Endothelial cell of umbilical vein (primary cell): ENCODE results near the gene AXIN2. TPM values are rescaled to one million over a fixed set of nuclear protein-coding genes. Genes with fewer than 3 reads are reported as not detected.
A peak's percentile ranks its signal among the peaks of the same experiment; 100 is the strongest.

Experiments used
- BruUV-seq: library from RNA; stranded (reverse); fragments of 400-500 nt; replicated peaks from 2 replicates; lab custom pipeline; 2021; lab: Mats Ljungman, UMichigan
- CTCF ChIA-PET: fragments of 300-600, 350-600 bp; sonication (Branson Sonifier 250); formaldehyde crosslinking; loops from one replicate; lab custom pipeline; 2021; ENCODE audit warnings: antibody characterized with exemption, inconsistent platforms; lab: Charles Lee
- POLR2A ChIA-PET: fragments of 300-600, 350-600 bp; sonication (Branson Sonifier 250); formaldehyde crosslinking; loops from one replicate; lab custom pipeline; 2021; ENCODE audit warnings: antibody characterized with exemption, inconsistent platforms; lab: Charles Lee
- DNase-seq: peaks from one replicate; pipeline ENCODE4 v3.0.0-alpha.2; 2011; ENCODE audit warnings: low read depth, low spot score
- FAIRE-seq: peaks from 2 replicates; lab custom pipeline; 2011; peaks lifted over from hg19 to GRCh38; lab: Jason Lieb, UNC
- H2AFZ ChIP-seq: 2 replicates; pipeline ENCODE4 v1.6.0; 2012; ENCODE audit warnings: low read depth, low read length, control low read depth, inconsistent platforms
- H3K27ac ChIP-seq: 2 replicates; pipeline ENCODE4 v1.5.1; 2011; ENCODE audit warnings: low read depth, mild to moderate bottlenecking, control low read depth, low read length, moderate library complexity; ENCODE audit not compliant: insufficient read depth
- H3K27me3 ChIP-seq, 2 experiments: 2 replicates each; pipeline versions ENCODE4 v1.6.0 to v1.6.1; 2011; ENCODE audit warnings: low read length in 2 of 2, mixed read lengths in 1 of 2; ENCODE audit not compliant: control insufficient read depth in 2 of 2, insufficient read depth in 2 of 2
- H3K36me3 ChIP-seq, 2 experiments: 2 replicates in 1 of 2; 3 replicates in 1 of 2; pipeline ENCODE4 v1.5.1; 2011; ENCODE audit warnings: low read length in 2 of 2, mild to moderate bottlenecking in 1 of 2, moderate library complexity in 1 of 2; ENCODE audit not compliant: control insufficient read depth in 2 of 2, insufficient read depth in 2 of 2; ENCODE audit errors: extremely low read depth in 1 of 2
- H3K4me1 ChIP-seq: 3 replicates; pipeline ENCODE4 v1.5.1; 2011; ENCODE audit warnings: mild to moderate bottlenecking, low read length; ENCODE audit not compliant: control insufficient read depth, insufficient read depth; ENCODE audit errors: extremely low read depth
- H3K4me2 ChIP-seq: 2 replicates; pipeline ENCODE4 v1.6.1; 2011; ENCODE audit warnings: low read length, control low read depth, mixed read lengths; ENCODE audit not compliant: insufficient read depth
- H3K4me3 ChIP-seq, 3 experiments: fragments of 200-600 bp in 1 of 3; sonication (generic), shearing (Covaris generic) in 1 of 3; replicated peaks in 1 of 3; 2 replicates each; pipeline ENCODE4 v1.5.1; 2011 to 2016; ENCODE audit warnings: control low read depth in 3 of 3, low read length in 3 of 3, mild to moderate bottlenecking in 2 of 3, inconsistent platforms in 1 of 3, low read depth in 1 of 3, moderate library complexity in 1 of 3; ENCODE audit not compliant: insufficient read depth in 1 of 3
- H3K79me2 ChIP-seq: 2 replicates; pipeline ENCODE4 v1.6.0; 2012; ENCODE audit warnings: low read length, inconsistent platforms; ENCODE audit not compliant: control insufficient read depth, insufficient read depth
- H3K9ac ChIP-seq: replicated peaks from 2 replicates; pipeline ENCODE3; 2011; ENCODE audit warnings: low read length, control low read depth; ENCODE audit not compliant: insufficient read depth; ENCODE audit errors: extremely low read depth
- H3K9me1 ChIP-seq: replicated peaks from 3 replicates; pipeline ENCODE4 v1.6.0; 2011; ENCODE audit warnings: mild to moderate bottlenecking, low read length; ENCODE audit not compliant: control insufficient read depth, insufficient read depth; ENCODE audit errors: extremely low read depth
- H3K9me3 ChIP-seq: replicated peaks from 2 replicates; pipeline ENCODE4 v1.5.1; 2012; ENCODE audit warnings: low read length, inconsistent platforms; ENCODE audit not compliant: control insufficient read depth, insufficient read depth
- H4K20me1 ChIP-seq: replicated peaks from 2 replicates; pipeline ENCODE3; 2011; ENCODE audit warnings: mild to moderate bottlenecking, low read length; ENCODE audit not compliant: control insufficient read depth, insufficient read depth; ENCODE audit errors: extremely low read depth
- CTCF ChIP-seq, 2 donors: IDR thresholded peaks; 1 replicate in 1 of 2; 2 replicates in 1 of 2; pipeline ENCODE4 v1.5.1; 2011; ENCODE audit warnings: low read length in 2 of 2, mild to moderate bottlenecking in 2 of 2, moderate library complexity in 2 of 2, control low read depth in 1 of 2, inconsistent platforms in 1 of 2, low read depth in 1 of 2; ENCODE audit not compliant: insufficient read depth in 1 of 2; ENCODE audit errors: extremely low read depth in 1 of 2
- EZH2 ChIP-seq: IDR thresholded peaks from 2 replicates; pipeline ENCODE4 v1.6.1; 2012; ENCODE audit warnings: borderline replicate concordance, low read depth, mild to moderate bottlenecking, moderate library complexity, low read length, inconsistent platforms; ENCODE audit not compliant: severe bottlenecking
- FOS ChIP-seq: IDR thresholded peaks from 2 replicates; pipeline ENCODE4 v1.6.1; 2011; ENCODE audit warnings: mild to moderate bottlenecking, low read length, moderate library complexity, borderline replicate concordance; ENCODE audit not compliant: insufficient read depth
- GATA2 ChIP-seq: IDR thresholded peaks from 2 replicates; pipeline ENCODE4 v1.7.0; 2011; ENCODE audit warnings: low read depth, mild to moderate bottlenecking, moderate library complexity, mixed read lengths, low read length; ENCODE audit not compliant: insufficient read length, insufficient read depth
- JUN ChIP-seq: IDR thresholded peaks from 2 replicates; pipeline ENCODE4 v1.6.1; 2011; ENCODE audit warnings: borderline replicate concordance, low read depth; ENCODE audit not compliant: insufficient read length, insufficient read depth
- MAX ChIP-seq: IDR thresholded peaks from 2 replicates; pipeline ENCODE4 v1.6.1; 2011; ENCODE audit not compliant: insufficient read depth, insufficient read length
- MYC ChIP-seq: IDR thresholded peaks from one replicate; pipeline ENCODE4 v1.6.1; 2011; ENCODE audit warnings: mild to moderate bottlenecking, low read depth, low read length
- POLR2A ChIP-seq: IDR thresholded peaks from 2 replicates; pipeline ENCODE4 v1.6.1; 2012; ENCODE audit warnings: low read depth, mild to moderate bottlenecking, control low read depth, low read length
- POLR2AphosphoS5 ChIP-seq: IDR thresholded peaks from 2 replicates; pipeline ENCODE4 v1.6.1; 2012; ENCODE audit warnings: low read depth, mild to moderate bottlenecking, control low read depth, low read length, moderate library complexity; ENCODE audit not compliant: insufficient read depth
- dilution Hi-C: fragments of 300-500 bp; cut with MboI; formaldehyde crosslinking; loops from one replicate; pipeline ENCODE4 v1.15.0; 2019; ENCODE audit warnings: low sequenced_read_pairs; ENCODE audit not compliant: extremely low pct_ligation_motif_present
- intact Hi-C: fragments of 100-400 bp; cut with micrococcal nuclease; formaldehyde crosslinking; loops from one replicate; pipeline ENCODE4 v1.10.0; 2022
- polyA plus RNA-seq, 4 experiments: library from polyadenylated mRNA; depleted of rRNA in 3 of 4; stranded (reverse) in 3 of 4; unstranded in 1 of 4; fragments of >200 nt; gene quantifications; 2 replicates each; pipeline versions ENCODE4 v1.2.1 to v1.2.3, GENCODE V29; 2011 to 2012; ENCODE audit warnings: missing spikeins in 1 of 4
- total RNA-seq: library from RNA; stranded (reverse); gene quantifications from 2 replicates; pipeline ENCODE4 v1.2.3, GENCODE V29; 2021

AXIN2 gene
- total and polyA plus RNA-seq, 2 donors (not counting 3 experiments of a cell fraction or from before 2014, with no cell fraction given) = 1.3 to 3.0 TPM

- CTCF ChIA-PET = interaction anchor here (1.1 kb wide), 2 partner anchors 73 to 205 kb away, joined by 3 read pairs; no protein-coding TSS in a partner anchor
- Histone ChIP-seq H3K9me3 (no peaks in the 10 kb centered on the region), H4K20me1 (no peaks in the 10 kb centered on the region), H3K4me1 (no peaks in the 10 kb centered on the region), H2AFZ (no peak overlapping the region), H3K4me3 (no peak overlapping the region), H3K27me3 (no peaks in the 10 kb centered on the region), H3K9ac (no peak overlapping the region), H3K36me3 (no peaks in the 10 kb centered on the region), H3K27ac (no peak overlapping the region), H3K4me2 (no peak overlapping the region), H3K79me2 (no peaks in the 10 kb centered on the region), H3K9me1 (no peaks in the 10 kb centered on the region)
- no peak for DNase-seq
- TF ChIP-seq MYC (no peak), FOS (no peak), MAX (no peak)
- POLR2A ChIA-PET = no interaction called here
- intact Hi-C loops = no loop called here
- BruUV-seq = no TSS peak
- dilution Hi-C loops = no loop called here
- no peak for FAIRE-seq
Observed at GRCh38 chr17:65482201-65482600, 79.2 kb downstream of the AXIN2 start.

GRCh38 chr17:65479282-65479681 lies 82.2 kb downstream of the AXIN2 start:
- dilution Hi-C loops = no loop called here
- BruUV-seq = no TSS peak
- FAIRE-seq (peak; percentile 12), DNase-seq (no peak)
- no peak overlapping the region for H3K4me2 ChIP-seq
- intact Hi-C loops = no loop called here
- H3K9ac ChIP-seq = no peak overlapping the region
- no peaks in the 10 kb centered on the region for H3K9me3 ChIP-seq
- no peaks in the 10 kb centered on the region for H3K36me3 ChIP-seq
- no peaks in the 10 kb centered on the region for H3K9me1 ChIP-seq
- H3K79me2 ChIP-seq = no peaks in the 10 kb centered on the region
- no peak overlapping the region for H3K27ac ChIP-seq
- H2AFZ ChIP-seq = no peak overlapping the region
- H4K20me1 ChIP-seq = no peaks in the 10 kb centered on the region
- peaks cover 0 to 3% of the 10 kb centered on the region in 2 experiments for H3K27me3 ChIP-seq
- ChIA-PET POLR2A (no interaction called here), CTCF (no interaction called here)
- no peak overlapping the region for H3K4me3 ChIP-seq
- H3K4me1 ChIP-seq = no peaks in the 10 kb centered on the region
- no peak for TF ChIP-seq MAX
- TF ChIP-seq CTCF (IDR thresholded peaks at IDR 0.05; ENCODE audit: extremely low read depth in 1 of 2, insufficient read depth in 1 of 2, low read depth in 1 of 2, low read length in 2 of 2) = no peak
- TF ChIP-seq JUN = no peak
- TF ChIP-seq MYC = no peak
- no peak for TF ChIP-seq EZH2
- no peak for TF ChIP-seq POLR2A
- TF ChIP-seq GATA2 = no peak
- TF ChIP-seq FOS = no peak
- no peak for TF ChIP-seq POLR2AphosphoS5
